GM19452 (cell line): ENCODE data around the gene GTF2H4.
"Not testable (repeated sequence)": the region's sequence is repeated elsewhere in the genome, so short reads cannot be mapped to it uniquely, and the experiment has no call there.

ENCODE experiments used
- ATAC-seq: cut with Tn5 transposase; IDR thresholded peaks from one replicate; pipeline ENCODE4 v1.9.1; 2021; ENCODE audit not compliant: unreplicated experiment

The GTF2H4 gene

DNA sequence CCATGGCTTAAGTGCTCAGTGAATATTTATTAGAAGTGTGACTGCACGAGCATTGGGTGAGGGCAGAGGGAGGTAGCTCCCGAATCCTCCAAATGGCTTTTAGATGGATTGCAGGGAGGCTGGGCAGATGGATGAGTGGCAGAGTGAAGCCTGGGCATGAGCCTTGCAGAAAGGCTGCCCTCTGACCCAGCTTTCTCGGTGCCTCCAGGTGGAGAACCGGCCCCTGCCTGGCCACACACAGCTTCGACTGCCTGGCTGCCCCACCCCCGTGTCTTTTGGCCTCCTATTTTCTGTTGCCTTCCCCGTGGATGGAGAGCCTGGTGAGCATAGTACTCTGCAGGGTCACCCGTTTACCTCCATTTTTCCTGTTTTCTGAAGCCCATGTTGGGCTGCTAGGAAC is 9.5 kb downstream of the GTF2H4 start:
- no peak for ATAC-seq

GRCh38 chr6:30918670-30919069 is 10.7 kb downstream of the GTF2H4 start:
- no peak for ATAC-seq

DNA sequence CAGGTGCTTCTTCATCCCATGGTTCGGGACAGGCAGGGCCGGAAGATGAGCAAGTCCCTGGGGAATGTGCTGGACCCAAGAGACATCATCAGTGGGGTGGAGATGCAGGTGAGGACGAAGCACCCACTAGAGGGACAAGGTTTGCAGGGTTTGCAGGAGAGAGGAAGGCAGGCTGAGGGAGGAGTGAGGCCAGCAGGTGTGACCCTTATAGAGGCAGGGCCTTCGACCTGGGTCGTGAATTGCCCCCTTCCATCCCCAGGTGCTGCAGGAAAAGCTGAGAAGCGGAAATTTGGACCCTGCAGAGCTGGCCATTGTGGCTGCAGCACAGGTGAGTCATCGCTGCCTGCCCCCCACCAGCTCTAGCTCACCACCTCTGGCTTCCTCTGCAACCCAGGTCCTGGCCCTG is 14.4 kb downstream of the GTF2H4 start:
- no peak for ATAC-seq

DNA sequence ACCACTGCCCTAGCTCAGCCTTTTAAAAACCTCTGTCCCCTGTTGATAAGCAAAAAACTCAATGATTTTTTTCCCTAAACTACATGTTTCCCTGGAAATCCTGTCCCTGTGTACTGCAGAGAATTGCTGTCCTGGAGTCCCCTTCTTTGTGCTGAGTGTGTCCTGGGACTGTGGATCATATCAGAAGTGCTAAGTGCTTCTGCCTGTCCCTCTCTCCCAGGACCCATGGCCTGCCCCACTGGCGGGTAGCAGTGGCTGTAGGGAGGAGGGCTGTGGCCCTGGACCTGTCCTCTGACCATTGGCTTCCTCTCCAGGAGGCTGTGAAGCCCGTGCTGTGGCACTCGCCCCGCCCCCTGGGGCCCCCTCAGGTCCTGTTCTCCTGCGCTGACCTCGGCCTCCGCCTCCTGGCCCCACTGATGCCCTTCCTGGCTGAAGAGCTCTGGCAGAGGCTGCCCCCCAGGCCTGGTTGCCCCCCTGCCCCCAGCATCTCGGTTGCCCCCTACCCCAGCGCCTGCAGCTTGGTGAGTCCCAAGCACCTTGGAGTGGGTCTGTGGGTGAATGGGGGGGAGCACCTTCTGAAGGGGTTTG is 16.1 kb downstream of the GTF2H4 start:
- not testable (repeated sequence) for ATAC-seq

DNA sequence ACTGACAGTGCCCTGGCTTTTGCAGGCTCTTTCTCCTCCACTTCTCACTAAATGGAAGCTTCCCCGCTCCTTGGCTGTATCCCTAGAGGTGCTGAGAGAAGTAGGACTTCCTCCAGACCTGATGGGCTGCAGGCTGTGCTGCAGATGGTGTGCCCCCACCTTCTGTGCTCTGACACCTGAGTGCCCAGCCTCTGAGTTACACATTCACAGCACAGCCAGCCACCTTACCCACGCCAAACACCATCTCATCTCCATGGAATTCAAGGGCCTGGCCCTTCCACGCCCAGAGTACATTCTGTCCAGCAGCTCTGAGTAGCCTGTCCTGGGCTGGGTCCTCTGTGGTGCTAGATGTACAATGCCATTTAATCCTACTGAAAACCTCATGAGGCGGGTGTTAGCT is 18.6 kb downstream of the GTF2H4 start:
- ATAC-seq, result no peak

- ATAC-seq, result not testable (repeated sequence)
These were observed 19.1 kb downstream of the GTF2H4 start for GRCh38 chr6:30927080-30927479.

DNA sequence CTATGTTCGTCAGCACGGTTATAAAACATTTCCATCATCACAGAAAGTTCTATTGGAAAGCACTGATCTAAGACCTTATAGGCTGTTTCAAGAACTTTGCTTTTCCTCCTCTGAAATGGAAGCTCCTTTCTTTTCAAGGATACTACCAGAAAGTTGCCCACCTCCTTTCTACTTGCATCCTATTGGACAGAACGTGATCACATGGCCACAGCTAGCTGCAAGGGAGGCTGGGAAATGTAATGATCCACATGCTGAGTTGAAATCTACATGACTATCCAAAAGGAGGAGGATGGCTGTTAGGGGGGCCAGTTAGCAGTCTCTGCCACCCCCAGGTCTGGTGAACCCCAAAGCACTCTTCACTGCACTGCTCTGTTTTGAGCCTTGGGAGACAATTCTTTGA is 20.7 kb downstream of the GTF2H4 start:
- ATAC-seq, result no peak

DNA sequence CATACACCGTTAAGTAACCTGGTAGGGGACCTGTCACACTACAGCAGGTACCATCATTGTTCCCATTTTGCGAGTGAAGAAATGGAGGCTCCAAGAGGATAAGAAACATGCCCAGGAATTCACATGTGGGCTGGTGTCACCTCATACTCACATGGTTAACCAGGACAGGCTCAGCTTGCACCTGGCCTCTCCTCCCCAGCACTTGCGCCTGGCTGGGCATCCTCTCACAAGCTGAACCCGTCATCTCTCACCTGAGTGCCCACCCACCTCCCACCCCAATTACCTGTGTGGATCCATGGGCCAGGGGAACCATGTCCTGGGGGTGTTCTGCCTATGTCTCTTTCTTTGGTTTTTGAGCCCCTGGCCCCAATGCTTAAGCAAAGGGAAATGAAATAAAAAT is 22.5 kb downstream of the GTF2H4 start:
- no peak for ATAC-seq

DNA sequence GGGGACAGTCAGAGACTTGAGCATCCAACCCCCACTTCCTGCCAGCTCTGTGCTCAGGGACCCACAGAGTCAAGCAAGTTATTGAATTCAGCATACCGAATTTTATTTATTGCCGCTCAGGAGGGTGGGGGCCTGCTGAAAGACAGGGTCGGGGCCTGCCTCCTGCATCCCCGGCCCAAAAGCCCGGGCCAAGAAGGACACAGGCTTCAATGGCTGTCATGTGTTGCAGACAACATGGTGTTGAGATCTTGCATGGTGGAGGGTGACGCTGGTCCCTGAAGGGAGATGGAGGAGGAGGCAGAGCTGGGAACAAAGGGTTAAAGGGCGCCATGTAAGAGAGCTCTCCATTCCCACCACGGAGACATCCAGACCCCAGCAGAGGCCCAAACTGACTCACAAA is 23.3 kb downstream of the GTF2H4 start:
- ATAC-seq, result no peak

DNA sequence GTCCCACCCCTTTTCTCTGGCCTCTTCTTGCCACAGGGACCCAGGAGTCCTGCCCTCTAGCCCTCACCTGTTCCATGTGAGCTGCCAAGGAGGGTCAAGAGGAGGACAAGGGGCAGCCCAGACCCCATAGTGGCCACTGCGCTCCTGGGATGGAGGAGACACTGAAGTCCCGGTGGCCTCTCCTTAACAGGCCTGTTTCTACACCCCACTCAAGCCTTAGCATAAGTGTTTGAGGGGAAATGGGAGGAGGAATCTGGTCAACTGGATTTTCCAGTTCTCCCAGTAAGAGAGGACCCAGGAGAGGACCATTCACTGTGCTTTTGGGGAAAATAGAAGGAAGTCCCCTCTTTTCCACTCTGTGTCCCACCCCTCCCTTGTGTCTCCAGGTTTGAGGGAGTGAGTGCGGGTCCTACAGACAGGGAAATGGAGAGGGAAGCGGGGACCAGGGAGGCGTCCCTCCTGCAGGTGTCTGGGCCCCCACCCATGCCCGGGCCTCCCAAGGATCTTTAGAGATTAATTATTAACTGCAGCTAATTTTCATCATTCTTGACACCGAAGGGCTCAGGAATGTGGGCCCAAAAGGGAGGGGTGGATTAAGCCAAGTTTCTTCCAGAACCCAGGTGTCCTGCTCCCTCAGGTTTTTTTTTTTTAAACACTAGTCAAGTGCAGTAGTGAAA is 24.1 kb downstream of the GTF2H4 start, which contains the start of gene SFTA2:
Gene SFTA2, minus strand, starts transcription at position 202 of the 677 bp plus-strand sequence. Its CDS starts 74 bp downstream, at position 128.
- ATAC-seq, result no peak

DNA sequence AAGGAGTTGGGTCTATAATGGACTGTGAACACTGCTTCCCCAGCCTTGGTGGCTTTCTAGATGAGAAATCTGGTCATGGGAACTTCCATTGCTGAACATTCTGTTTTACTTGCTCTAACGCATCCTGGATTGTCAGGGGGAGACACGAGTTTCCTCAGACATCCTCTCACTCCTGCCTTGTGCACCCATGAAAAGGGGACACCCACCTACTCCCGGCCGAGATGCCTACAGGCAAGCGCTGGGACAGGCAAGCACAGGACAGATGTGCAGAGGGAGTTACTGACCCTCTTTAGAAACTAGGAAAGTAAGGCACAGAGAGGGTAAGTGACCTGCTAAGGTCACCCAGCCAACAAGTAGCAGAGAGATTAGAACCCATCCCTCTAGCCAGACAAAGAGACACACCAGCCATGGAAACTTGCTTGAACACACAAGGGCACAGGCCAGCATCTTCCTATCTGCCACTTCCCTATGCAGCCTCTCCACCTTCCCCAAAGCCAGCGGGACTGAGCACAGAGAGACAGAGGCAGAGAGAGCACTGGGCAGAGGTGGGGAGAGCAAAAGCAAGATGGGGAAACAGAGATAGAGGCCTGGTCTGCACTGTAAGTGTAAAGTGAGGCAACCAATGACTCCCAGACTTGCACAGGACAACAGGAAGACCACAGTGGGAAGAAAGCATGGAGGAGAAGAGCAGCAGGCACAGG is 24.8 kb downstream of the GTF2H4 start:
- no peak for ATAC-seq

DNA sequence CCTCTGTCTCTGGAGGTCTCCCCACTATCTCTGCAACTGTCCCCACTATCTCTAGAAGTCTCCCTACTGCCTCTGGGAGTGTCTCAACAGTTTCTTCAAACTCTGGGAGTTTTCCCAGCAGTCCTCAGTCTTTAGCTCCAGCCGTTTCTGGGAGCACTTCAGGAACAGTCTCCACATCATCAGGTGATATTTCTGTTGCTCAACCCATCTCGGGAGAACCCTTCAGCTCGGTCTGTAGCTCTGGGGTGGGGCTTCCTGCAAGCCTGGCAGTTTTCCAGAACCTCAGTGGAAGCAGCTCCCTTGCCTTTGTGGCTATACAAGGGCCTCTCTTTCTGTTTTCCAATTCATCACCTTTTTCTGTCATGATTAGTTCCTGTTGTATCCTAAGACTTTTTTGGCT is 27.0 kb downstream of the GTF2H4 start:
- no peak for ATAC-seq

GRCh38 chr6:30937265-30937664 is 29.3 kb downstream of the GTF2H4 start:
- no peak for ATAC-seq

- ATAC-seq, result no peak
These were observed 30.7 kb downstream of the GTF2H4 start for GRCh38 chr6:30938730-30939129.

DNA sequence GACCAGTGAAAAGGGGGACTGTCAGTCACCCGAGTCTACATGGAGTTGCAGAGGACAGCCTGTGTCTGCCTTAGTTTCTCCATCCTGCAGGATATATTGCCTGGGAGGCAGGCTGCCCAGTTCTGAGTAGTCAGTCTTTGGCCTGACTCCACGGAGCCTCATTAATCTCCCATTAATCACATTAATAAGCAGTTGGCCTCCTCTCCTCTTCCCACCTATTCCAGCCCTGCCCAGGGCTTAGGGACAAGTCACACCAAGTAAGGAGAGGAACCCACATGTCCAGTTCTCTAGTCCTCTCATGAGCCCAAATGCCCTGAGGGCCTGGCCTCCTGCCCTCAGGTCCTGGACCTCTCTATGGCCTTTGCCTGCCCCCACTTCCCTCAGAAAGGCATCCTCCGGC is 31.5 kb downstream of the GTF2H4 start:
- no peak for ATAC-seq

DNA sequence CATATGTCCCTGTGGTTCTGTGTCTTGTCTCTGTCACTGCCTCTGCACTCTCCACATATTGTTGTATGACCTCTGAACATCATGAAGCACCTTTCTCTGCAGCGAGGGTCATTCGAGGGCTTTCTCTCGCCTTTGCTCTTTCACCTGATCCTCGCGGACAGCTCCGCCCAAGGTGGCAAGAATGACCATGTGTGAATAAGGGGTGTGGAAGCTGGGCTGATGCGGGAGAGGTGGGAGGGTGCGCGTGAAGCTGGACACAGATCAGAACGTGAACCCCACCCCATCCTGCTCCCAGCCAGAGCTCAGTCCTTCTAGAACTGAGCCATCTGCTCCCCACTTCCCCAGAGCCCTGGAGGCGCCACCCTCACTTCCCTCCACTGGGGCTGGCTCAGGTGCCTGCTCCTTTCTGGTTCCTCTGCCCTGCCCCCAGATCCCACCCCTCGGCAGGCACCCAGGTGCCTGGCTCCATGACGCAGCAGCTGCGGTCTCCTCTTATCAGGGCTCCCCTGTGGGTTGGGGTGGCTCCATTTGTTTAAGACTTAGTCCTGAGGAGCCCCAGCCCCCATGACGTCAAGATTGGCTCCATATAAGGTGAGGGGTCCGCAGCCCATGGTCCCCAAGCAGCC is 32.5 kb downstream of the GTF2H4 start, which contains the start of gene MUCL3:
Gene MUCL3, plus strand, starts transcription at position 613 of the 626 bp plus-strand sequence. CDS start 27 bp downstream, outside the sequence.
- no peak for ATAC-seq

- no peak for ATAC-seq
These were observed 34.5 kb downstream of the GTF2H4 start for GRCh38 chr6:30942338-30943060.

DNA sequence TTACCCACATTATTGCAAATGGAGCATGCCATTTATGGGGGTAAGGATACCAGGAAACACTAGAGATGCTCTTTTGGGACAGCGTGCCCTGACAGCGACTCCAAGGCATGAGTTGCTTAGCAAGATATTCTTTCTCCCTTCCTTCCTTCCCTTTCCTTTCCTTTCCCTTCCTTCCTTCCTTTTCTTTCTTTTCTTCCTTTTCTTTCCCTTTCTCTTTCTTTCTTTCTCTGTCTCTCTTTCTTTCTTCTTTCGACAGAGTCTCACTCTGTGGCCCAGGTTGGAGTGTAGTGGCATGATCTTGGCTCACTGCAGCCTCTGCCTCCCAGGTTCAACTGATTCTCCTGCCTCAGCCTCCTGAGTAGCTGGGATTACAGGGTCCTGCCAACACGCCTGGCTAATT is 36.0 kb downstream of the GTF2H4 start:
- ATAC-seq, result no peak

GRCh38 chr6:30945281-30945680 is 37.3 kb downstream of the GTF2H4 start:
- ATAC-seq, result no peak

- no peak for ATAC-seq
These were observed 39.2 kb downstream of the GTF2H4 start for GRCh38 chr6:30947231-30947630.

DNA sequence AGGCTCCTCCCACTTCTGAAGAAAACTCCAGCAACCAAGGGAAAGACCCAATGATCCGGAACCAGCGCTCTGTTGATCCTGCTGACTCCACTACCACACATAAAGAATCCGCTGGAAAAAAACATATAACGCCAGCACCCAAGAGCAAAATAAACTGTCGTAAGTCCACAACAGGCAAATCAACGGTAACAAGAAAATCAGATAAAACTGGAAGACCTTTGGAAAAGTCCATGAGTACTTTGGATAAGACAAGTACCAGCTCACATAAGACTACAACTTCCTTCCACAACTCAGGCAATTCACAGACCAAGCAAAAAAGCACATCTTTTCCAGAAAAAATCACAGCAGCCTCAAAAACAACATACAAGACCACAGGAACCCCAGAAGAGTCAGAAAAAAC is 40.8 kb downstream of the GTF2H4 start:
- ATAC-seq, result no peak
